NCI-H226 (cell line): ENCODE results near the gene DDI2.

Experiments used
- DNase-seq: peaks from one replicate; pipeline ENCODE4 v3.0.0-alpha.2; 2015

Gene DDI2

DNA sequence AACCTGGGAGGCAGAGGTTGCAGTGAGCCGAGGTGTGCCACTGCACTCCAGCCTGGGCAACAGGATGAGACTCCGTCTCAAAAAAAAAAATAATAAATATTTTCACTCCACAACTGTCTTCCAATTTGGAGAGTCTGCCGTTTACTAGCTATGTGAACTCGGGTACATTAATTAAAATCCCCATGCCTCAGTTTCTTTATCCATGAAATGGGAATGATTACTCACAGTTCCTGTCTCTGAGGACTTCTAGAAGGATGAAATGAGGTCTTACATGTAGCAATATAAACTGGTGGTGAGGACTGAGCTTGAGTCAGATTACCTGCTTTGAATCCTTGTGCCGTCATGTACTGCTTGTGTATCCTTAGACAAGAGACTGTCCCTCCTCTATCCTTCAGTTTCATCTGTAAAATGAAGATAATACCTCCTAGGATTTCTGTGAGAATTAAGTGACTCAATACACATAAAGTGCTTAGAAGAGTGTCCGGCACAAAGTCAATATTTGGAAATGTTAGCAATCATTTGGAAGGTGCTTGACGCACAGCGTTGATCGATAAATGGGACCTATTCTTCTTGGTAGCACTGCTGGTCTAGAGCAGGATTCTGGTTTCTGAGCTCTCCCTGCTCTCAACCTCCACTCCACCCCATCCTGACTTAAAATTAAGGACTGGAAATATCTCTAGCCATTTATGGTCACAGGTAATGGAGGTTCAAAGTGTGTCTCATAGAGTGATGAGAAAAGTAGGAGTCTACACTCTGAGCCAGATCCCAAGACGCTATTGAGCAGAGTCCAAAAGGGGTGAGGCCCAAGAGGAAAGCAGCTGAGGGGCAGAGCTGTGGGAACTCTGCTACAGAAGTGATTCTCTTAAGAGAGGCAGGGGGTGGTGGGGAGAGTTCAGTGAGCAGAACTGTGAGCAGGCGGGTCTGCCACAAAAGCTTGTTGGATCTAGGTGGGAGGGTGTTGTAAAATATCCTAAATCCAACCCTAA lies 11.6 kb upstream of the DDI2 start:
- no peak for DNase-seq

DNA sequence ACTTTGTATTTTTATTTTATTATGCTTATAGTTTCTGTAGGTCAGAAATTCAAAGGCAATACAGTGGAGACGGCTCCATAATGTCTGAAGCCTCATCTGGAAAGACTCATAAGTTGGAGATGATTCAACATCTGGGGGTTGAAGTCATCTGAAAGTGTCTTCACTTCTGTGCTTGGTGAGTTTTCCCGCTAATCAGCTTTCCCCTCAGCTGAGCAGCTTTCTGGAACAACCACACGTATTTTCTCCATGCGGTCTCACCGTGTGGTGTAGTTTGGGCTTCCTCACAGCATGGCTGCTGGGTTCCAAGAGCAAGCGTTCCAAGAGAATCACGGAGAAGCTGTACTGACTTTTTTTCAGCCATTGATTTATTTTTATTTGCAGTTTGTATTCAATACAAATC lies 7.6 kb upstream of the DDI2 start:
- no peak for DNase-seq

GRCh38 chr1:15610167-15610566 lies 7.1 kb upstream of the DDI2 start:
- no peak for DNase-seq

DNA sequence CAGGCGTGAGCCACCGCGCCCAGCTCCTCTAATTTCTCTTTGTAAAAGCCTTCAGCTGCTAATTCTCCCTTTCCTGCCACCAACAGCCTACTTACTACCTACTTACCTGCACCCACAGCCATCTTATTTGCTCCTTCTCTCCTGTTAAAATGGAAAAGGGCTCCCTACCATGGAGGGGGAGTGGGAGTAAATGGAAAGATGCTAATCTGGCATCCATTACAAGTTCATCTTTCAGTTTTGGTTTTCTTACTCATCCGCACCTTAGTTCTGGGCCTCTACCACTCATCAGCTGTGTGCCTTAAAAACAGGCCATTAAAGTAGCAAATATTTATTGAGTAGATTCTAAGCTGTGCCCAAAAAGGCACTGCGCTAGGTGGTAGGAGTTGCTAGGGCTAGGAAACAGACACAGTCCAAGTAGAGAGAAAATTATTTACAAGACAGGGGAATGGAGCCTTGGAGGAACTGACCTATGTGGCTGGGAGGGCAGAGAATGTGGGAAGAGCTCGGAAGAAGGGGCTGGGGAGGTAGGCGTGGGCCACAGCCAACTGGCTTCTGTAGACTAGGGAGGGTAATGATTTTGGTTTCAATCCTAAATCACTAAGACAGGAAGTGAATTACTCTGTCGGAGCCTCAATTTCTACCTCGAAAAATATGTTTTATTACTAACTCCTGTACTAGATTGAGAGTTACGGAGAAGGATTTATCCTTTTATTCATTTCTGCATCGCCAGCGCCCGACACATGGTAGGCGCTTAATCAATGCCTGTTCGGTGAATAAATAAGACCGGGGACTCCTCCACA lies 685 bp upstream of the DDI2 start:
- DNase-seq = no peak

DNA sequence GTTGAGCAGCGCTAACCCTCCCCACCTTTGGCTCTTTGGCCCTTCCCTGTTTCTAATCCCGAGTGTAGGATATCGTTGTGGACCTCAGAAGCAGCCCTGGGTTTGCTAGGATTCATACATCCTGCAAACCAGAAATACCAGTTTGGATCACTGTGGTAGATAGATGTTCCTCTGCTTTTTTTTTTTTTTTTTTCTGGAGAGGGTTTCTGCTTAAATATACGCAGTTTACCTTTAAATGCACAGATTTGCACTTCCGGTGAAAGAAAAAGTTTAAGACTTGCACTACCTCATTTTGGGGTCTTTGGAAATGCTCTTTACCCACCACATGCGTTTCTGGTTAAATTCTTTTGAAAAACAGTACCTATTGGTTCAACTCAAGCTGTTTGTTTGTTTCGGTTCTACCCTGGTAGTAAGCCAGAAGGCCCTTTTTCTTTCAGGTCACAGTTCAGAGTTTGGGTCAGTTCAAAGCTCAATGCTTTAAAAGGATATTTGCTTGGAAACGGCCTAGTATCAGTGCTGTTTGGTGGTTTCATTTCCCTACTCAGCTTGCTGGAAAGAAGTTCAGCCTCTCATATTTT lies 908 bp downstream of the DDI2 start:
- DNase-seq = peak; percentile 3

DNA sequence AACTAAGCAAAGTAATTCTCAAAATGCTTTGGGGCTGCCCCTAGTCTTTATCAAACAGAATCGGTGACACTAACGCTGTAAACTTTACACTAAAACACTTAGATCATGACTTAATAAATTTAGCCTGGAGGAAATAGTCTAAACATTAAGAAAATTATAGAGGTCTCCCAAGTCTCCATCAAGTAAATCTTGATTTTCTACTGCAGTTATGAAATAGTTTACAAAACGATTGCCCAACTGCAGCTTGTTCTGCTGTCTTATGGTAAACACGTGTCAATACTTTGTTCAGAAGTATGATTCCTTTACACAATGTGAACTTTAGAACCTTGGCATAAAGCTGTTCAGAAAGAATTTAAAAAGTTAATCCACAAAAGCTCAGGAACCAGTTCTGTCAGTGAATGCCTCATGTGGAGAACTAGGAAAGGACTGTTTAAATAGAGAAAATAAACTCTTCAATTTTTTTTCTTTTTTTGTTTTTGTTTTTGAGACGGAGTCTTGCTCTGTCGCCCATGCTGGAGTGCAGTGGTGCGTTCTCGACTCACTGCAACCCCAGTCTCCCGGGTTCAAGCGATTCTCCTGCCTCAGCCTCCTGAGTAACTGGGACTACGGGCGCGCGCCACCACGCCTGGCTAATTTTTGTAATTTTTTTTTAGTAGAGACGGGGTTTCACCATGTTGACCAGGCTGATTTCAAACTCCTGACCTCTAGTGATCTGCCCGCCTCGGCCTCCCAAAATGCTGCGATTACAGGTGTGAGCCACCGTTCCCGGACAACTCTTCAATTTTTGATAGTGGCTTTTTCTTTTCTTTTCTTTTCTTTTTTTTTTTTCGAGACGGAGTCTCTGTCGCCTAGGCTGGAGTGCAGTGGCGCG lies 1.6 kb downstream of the DDI2 start:
- DNase-seq = no peak

DNA sequence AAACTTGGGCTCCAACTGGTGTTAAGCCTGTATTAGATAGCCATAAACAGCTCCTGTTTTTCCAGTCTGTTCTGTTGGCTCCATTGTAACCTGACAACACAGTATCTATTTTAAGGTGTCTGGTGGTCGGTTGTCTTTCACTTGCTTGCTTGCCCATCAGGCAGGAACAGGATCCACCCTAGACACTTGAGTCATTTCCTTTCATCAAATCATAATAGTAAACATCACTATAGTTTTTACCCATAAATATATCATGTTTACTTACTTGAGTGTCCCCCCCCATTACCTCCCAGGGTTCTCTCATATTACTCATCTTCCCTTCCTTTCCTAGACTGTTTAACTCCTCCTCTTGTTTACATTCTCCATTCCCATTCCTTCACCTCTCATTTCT lies 2.9 kb downstream of the DDI2 start:
- peak; percentile 43 for DNase-seq

GRCh38 chr1:15620902-15621682 lies 3.8 kb downstream of the DDI2 start:
- no peak for DNase-seq

DNA sequence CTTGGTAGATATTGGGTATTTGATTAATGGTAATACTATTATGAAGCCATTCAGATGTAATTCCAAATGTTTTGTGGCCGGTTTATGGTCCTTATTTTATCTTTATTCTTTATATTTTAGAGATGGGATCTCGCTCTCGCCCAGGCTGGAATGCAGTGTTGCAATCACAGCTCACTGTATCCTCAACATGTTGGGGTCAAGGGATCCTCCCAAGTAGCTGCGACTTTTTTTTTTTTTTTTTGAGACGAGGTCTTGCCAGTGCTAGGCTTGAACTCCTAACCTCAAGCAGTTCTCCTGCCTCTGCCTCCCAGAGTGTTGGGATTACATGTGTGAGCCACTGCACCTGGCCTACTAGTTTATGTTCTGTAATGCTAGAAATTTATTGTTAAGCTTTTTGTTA lies 4.7 kb downstream of the DDI2 start:
- DNase-seq = no peak

DNA sequence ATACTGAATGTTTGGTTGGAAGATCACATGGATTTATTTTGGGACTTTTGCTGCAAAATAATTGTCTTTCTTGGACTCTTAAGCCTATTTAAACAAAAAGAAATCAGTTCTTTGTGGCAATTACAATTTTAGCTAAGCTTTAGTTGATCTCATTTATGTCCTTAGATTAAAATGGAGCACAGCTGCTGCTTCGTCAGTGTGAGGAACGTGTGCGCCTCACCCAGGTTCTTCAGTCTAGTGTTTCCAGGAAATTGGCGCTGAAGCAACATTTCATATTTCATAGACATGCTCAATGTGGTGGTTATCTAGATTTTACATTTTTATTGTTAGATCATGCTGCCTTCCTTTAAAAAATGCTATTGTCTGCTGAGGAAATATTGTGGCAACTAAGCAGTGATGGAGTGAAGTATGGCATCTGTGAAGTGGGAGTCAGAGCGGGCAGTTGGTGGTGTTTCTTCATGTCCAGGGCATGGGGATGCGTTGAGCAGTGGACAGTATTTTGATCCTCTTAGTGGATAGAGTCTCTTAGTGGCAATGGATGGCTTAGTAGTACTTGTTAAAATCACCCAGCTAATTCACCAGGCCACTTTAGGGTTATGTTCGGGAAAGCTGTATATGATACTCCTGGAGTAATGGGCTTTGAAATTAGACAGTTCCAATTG lies 5.6 kb downstream of the DDI2 start:
- no peak for DNase-seq

GRCh38 chr1:15623435-15623834 lies 6.2 kb downstream of the DDI2 start:
- no peak for DNase-seq

- no peak for DNase-seq
Observed at GRCh38 chr1:15624133-15624714, 7.0 kb downstream of the DDI2 start.

GRCh38 chr1:15625056-15625917 lies 8.0 kb downstream of the DDI2 start:
- DNase-seq = no peak

GRCh38 chr1:15626269-15626950 lies 9.2 kb downstream of the DDI2 start:
- no peak for DNase-seq

GRCh38 chr1:15627343-15627988 lies 10.2 kb downstream of the DDI2 start:
- no peak for DNase-seq

DNA sequence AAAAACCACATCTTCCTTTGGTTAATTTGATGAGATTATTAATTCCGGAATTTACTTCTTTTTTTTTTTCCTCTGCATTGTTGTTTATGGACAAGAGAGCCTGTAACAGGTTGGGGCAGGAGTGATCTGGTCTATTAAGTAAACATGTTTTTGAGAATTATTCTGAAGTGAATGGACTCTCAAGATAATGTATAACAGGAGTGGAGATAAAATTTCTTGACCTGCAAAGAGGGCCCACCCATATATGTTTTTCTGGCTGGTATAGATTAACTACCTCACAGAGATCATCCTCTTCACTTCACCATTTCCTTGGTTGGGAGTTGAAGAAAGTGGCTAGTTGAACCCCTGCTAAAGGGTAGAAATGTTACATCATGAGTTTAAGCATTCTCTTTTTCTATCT lies 10.7 kb downstream of the DDI2 start:
- DNase-seq = no peak

DNA sequence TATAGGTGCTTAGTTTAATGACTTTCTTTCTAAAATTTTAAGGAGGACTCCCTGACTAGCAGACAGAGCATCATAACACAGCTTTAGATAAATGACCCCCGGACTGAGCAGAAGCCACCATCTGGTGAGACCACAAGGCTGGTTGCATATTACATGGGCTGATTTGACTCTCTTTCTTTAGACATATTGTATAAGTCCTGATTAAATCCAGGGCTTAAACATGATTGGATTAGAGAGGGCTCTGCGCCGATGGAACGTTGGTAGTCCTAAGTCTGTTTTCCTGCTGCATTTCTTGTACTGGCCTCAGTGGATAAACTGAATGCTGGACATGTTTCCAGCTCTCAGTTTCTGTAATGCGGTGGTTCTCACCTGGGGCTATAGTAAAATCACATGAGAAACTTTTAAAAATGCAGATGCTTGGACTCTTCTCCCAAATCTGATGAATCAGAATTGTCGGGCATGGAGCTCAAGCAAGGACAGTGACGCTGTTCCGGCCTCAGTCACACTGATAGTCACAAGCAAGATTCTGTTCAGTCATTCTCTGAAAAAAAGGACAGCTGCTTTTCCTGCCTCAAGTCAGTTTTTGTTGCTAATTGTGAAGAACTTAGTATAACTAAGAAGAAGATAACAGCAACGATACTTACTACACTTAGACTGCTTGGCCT lies 16.6 kb downstream of the DDI2 start:
- no peak for DNase-seq

DNA sequence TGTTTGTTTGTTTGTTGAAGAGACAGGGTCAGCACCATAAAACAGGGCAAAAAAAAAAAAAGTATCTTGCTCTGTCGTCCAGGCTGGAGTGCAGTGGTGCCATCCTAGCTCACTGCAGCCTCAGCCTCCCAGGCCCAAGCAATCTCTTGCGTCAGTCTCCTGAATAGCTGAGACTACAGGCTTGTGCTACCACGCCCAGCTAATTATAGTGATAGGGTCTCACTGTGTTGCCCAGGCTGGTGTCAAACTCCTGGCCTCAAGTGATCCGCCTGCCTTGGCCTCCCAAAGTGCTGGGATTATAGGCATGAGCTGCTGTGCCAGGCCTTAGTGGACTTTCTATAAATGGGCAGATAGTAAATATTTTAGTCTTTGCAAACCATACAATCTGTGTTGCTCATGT lies 19.2 kb downstream of the DDI2 start:
- DNase-seq = no peak
